GM18868 (cell line): ENCODE data around the gene FEZF1.

ENCODE experiments used
- ATAC-seq: cut with Tn5 transposase; IDR thresholded peaks from one replicate; pipeline ENCODE4 v1.9.1; 2021; ENCODE audit warnings: mild to moderate bottlenecking, moderate library complexity; ENCODE audit not compliant: unreplicated experiment

Gene FEZF1

GRCh38 chr7:122269241-122269640 lies 35.3 kb downstream of the FEZF1 start:
- ATAC-seq, result no peak

GRCh38 chr7:122268101-122268500 lies 36.4 kb downstream of the FEZF1 start:
- ATAC-seq, result no peak

- ATAC-seq, result no peak
Measured at GRCh38 chr7:122262246-122262645, 42.3 kb downstream of the FEZF1 start.

GRCh38 chr7:122261442-122261841 lies 43.1 kb downstream of the FEZF1 start:
- ATAC-seq, result no peak

- no peak for ATAC-seq
Measured at GRCh38 chr7:122261016-122261415, 43.5 kb downstream of the FEZF1 start.

- no peak for ATAC-seq
Measured at GRCh38 chr7:122260336-122260735, 44.2 kb downstream of the FEZF1 start.

- ATAC-seq, result no peak
Measured at GRCh38 chr7:122258971-122259370, 45.6 kb downstream of the FEZF1 start.

GRCh38 chr7:122257056-122257455 lies 47.5 kb downstream of the FEZF1 start:
- ATAC-seq, result no peak

- no peak for ATAC-seq
Measured at GRCh38 chr7:122256046-122256445, 48.5 kb downstream of the FEZF1 start.

GRCh38 chr7:122255454-122255853 lies 49.1 kb downstream of the FEZF1 start:
- ATAC-seq, result no peak
